HFFc6 (cell line): Measurements from ENCODE around the gene NKD1. TPM values are rescaled to one million over a fixed set of nuclear protein-coding genes. Genes with fewer than 3 reads are reported as not detected.

Source experiments
- DNase-seq: peaks from one replicate; pipeline ENCODE4 v3.0.0-alpha.2; 2018
- H3K27ac Mint-ChIP-seq: 2 replicates; pipeline ENCODE4 v1.8.0; 2020; ENCODE audit warnings: mild to moderate bottlenecking, mixed read lengths
- H3K27me3 Mint-ChIP-seq: 2 replicates; pipeline ENCODE4 v1.8.0; 2021; ENCODE audit warnings: mild to moderate bottlenecking, moderate library complexity, mixed read lengths; ENCODE audit not compliant: insufficient read depth
- H3K36me3 Mint-ChIP-seq: 2 replicates; pipeline ENCODE4 v1.8.0; 2021; ENCODE audit warnings: low read depth, mixed read lengths
- H3K4me1 Mint-ChIP-seq: 2 replicates; pipeline ENCODE4 v1.8.0; 2020; ENCODE audit warnings: low read depth, mixed read lengths
- H3K4me3 Mint-ChIP-seq: 2 replicates; pipeline ENCODE4 v1.8.0; 2020; ENCODE audit warnings: mild to moderate bottlenecking, moderate library complexity, mixed read lengths
- H3K9me3 Mint-ChIP-seq: 2 replicates; pipeline ENCODE4 v1.8.0; 2020; ENCODE audit warnings: mild to moderate bottlenecking, mixed read lengths
- CTCF ChIP-seq: fragments of 200-600 bp; sonication (generic); IDR thresholded peaks from 2 replicates; pipeline ENCODE4 v1.5.0; 2021; ENCODE audit warnings: antibody characterized with exemption, mild to moderate bottlenecking
- total RNA-seq, 6 experiments: library from RNA; stranded (reverse); fragmentation: NEBNext Ultra II Directional; extraction: Animal tissue kit (Norgen Biotek cat#: 25700); gene quantifications; 2 replicates in 1 of 6; 3 replicates in 5 of 6; pipeline ENCODE4 v1.2.3, GENCODE V29; 2021

The NKD1 gene
- total RNA-seq, 6 experiments from 2014 or later, result not detected

GRCh38 chr16:50673496-50674275 lies 125.5 kb downstream of the NKD1 start:
- DNase-seq, result no peak
- Mint-ChIP-seq H3K4me3 (no peak overlapping the region), H3K4me1 (no peaks in the 10 kb centered on the region), H3K9me3 (peaks cover 28% of the 10 kb centered on the region), H3K36me3 (peaks cover 21% of the 10 kb centered on the region), H3K27me3 (peaks cover 2% of the 10 kb centered on the region), H3K27ac (no peak overlapping the region)
- no peak for TF ChIP-seq CTCF

- H3K27me3 Mint-ChIP-seq, result peaks cover 7% of the 10 kb centered on the region
- H3K9me3 Mint-ChIP-seq, result peaks cover 28% of the 10 kb centered on the region
- peaks cover 21% of the 10 kb centered on the region for H3K36me3 Mint-ChIP-seq
- DNase-seq, result no peak
- H3K27ac Mint-ChIP-seq, result no peak overlapping the region
- H3K4me3 Mint-ChIP-seq, result no peak overlapping the region
- TF ChIP-seq CTCF, result no peak
- H3K4me1 Mint-ChIP-seq, result no peaks in the 10 kb centered on the region
These were observed 126.6 kb downstream of the NKD1 start for GRCh38 chr16:50674831-50675230.

- H3K4me1 Mint-ChIP-seq, result no peaks in the 10 kb centered on the region
- H3K4me3 Mint-ChIP-seq, result no peak overlapping the region
- DNase-seq, result no peak
- no peak for TF ChIP-seq CTCF
- H3K27me3 Mint-ChIP-seq, result peaks cover 10% of the 10 kb centered on the region
- peaks cover 21% of the 10 kb centered on the region for H3K36me3 Mint-ChIP-seq
- H3K27ac Mint-ChIP-seq, result no peak overlapping the region
- H3K9me3 Mint-ChIP-seq, result peaks cover 28% of the 10 kb centered on the region
These were observed 127.8 kb downstream of the NKD1 start for GRCh38 chr16:50675686-50676610.

- Mint-ChIP-seq H3K36me3 (peaks cover 14% of the 10 kb centered on the region), H3K27me3 (peaks cover 13% of the 10 kb centered on the region), H3K9me3 (peaks cover 20% of the 10 kb centered on the region), H3K27ac (no peak overlapping the region), H3K4me3 (no peak overlapping the region), H3K4me1 (no peaks in the 10 kb centered on the region)
- TF ChIP-seq CTCF, result no peak
- DNase-seq, result no peak
These were observed 128.6 kb downstream of the NKD1 start for GRCh38 chr16:50676684-50677225.

- DNase-seq, result no peak
- peaks cover 13% of the 10 kb centered on the region for H3K27me3 Mint-ChIP-seq
- peak; percentile 65 for TF ChIP-seq CTCF
- H3K4me1 Mint-ChIP-seq, result no peaks in the 10 kb centered on the region
- H3K27ac Mint-ChIP-seq, result no peak overlapping the region
- H3K9me3 Mint-ChIP-seq, result peaks cover 14% of the 10 kb centered on the region
- no peak overlapping the region for H3K4me3 Mint-ChIP-seq
- H3K36me3 Mint-ChIP-seq, result peaks cover 8% of the 10 kb centered on the region
These were observed 129.2 kb downstream of the NKD1 start for GRCh38 chr16:50677351-50677750.
